GM03348 (cell line): ENCODE measurements around the gene VWA8.
A peak's percentile ranks its signal among the peaks of the same experiment; 100 is the strongest.
"Not testable (repeated sequence)": the region's sequence is repeated elsewhere in the genome, so short reads cannot be mapped to it uniquely, and the experiment has no call there.

Source experiments
- DNase-seq: peaks from one replicate; pipeline ENCODE4 v3.0.0; 2012; ENCODE audit warnings: low spot score

The VWA8 gene

GRCh38 chr13:41557719-41558118 is 403.2 kb downstream of the VWA8 start:
- DNase-seq = no peak

GRCh38 chr13:41554626-41555386 is 406.1 kb downstream of the VWA8 start:
- no peak for DNase-seq

- no peak for DNase-seq
Observed at GRCh38 chr13:41554180-41554579, 406.7 kb downstream of the VWA8 start.

GRCh38 chr13:41552031-41552430 is 408.9 kb downstream of the VWA8 start:
- no peak for DNase-seq

GRCh38 chr13:41550276-41550675 is 410.6 kb downstream of the VWA8 start:
- DNase-seq = no peak

GRCh38 chr13:41549491-41549890 is 411.4 kb downstream of the VWA8 start:
- DNase-seq = no peak

- no peak for DNase-seq
Observed at GRCh38 chr13:41548910-41549309, 412.0 kb downstream of the VWA8 start.

- no peak for DNase-seq
Observed at GRCh38 chr13:41548031-41548430, 412.9 kb downstream of the VWA8 start.

GRCh38 chr13:41547251-41548000 is 413.5 kb downstream of the VWA8 start:
- peak; percentile 52 for DNase-seq

GRCh38 chr13:41546372-41547190 is 414.3 kb downstream of the VWA8 start:
- DNase-seq = peak; percentile 88

- no peak for DNase-seq
Observed at GRCh38 chr13:41545432-41545707, 415.5 kb downstream of the VWA8 start.

GRCh38 chr13:41543664-41544300 is 417.1 kb downstream of the VWA8 start:
- DNase-seq = no peak

GRCh38 chr13:41542799-41543198 is 418.1 kb downstream of the VWA8 start:
- not testable (repeated sequence) for DNase-seq

- DNase-seq = no peak
Observed at GRCh38 chr13:41542281-41542680, 418.6 kb downstream of the VWA8 start.

GRCh38 chr13:41541142-41541938 is 419.6 kb downstream of the VWA8 start:
- no peak for DNase-seq

- not testable (repeated sequence) for DNase-seq
Observed at GRCh38 chr13:41540240-41540639, 420.7 kb downstream of the VWA8 start.

GRCh38 chr13:41533266-41534052 is 427.4 kb downstream of the VWA8 start:
- peak; percentile 31 for DNase-seq

- no peak for DNase-seq
Observed at GRCh38 chr13:41528021-41528420, 432.9 kb downstream of the VWA8 start.

- DNase-seq = no peak
Observed at GRCh38 chr13:41520660-41521630, 440.0 kb downstream of the VWA8 start.
